ENCODE results near the gene RTL5.

- TF ChIP-seq POLR2AphosphoS5 (IDR thresholded peaks at IDR 0.05; ENCODE audit: insufficient read depth in 1 of 2, low read depth in 1 of 2) = no peak
- TF ChIP-seq, protein P1, sequence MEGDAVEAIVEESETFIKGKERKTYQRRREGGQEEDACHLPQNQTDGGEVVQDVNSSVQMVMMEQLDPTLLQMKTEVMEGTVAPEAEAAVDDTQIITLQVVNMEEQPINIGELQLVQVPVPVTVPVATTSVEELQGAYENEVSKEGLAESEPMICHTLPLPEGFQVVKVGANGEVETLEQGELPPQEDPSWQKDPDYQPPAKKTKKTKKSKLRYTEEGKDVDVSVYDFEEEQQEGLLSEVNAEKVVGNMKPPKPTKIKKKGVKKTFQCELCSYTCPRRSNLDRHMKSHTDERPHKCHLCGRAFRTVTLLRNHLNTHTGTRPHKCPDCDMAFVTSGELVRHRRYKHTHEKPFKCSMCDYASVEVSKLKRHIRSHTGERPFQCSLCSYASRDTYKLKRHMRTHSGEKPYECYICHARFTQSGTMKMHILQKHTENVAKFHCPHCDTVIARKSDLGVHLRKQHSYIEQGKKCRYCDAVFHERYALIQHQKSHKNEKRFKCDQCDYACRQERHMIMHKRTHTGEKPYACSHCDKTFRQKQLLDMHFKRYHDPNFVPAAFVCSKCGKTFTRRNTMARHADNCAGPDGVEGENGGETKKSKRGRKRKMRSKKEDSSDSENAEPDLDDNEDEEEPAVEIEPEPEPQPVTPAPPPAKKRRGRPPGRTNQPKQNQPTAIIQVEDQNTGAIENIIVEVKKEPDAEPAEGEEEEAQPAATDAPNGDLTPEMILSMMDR (IDR thresholded peaks at IDR 0.05) = no peak
Measured at GRCh38 chrX:72142094-72142793, 10.5 kb upstream of the RTL5 start.
